ENCODE measurements around the gene AIP. TPM values are rescaled to one million over a fixed set of nuclear protein-coding genes. Genes with fewer than 3 reads are reported as not detected.

Gene AIP
- total RNA-seq, 1 donor from 2014 or later = 82.7 TPM

DNA sequence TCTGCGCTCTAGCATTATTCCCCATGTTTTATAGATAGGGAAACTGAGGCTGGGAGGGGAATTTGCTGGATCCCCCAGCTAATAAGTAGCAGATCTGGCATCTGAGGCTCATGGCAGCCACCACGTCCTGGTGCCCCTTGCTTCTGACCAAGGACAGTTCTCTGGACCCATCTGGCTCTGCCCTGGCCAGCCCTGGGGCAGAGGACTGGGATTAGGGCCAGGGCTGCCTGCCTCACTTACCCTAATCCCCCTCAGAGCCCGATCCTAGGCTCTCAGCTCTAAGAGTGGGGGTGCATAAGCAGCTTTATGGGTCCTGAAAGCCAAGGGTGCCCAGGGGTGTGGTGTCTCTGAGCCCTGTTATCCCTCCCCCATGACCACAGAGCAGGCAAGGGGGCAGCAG, 27.8 kb upstream of the AIP start, which contains the start of gene CABP4:
Gene CABP4, plus strand, starts transcription at position 301 of the 400 bp plus-strand sequence. Its CDS starts 70 bp downstream, at position 371.
- Histone ChIP-seq H3K4me3 (no peak within 1 kb of the TSS), H3K27me3 (no peaks in the 10 kb centered on the region), H3K4me1 (peaks cover 6% of the 10 kb centered on the region), H3K27ac (no peak within 1 kb of the TSS), H3K36me3 (no peaks in the 10 kb centered on the region), H3K9me3 (no peaks in the 10 kb centered on the region)
- DNase-seq (ENCODE audit: extremely low spot score in 2 of 2) = no peak
- intact Hi-C loops (cut with DNase I) = no loop called here
- TF ChIP-seq POLR2AphosphoS5 (IDR thresholded peaks at IDR 0.05; ENCODE audit: insufficient read depth in 1 of 2, low read depth in 1 of 2) = no peak
- TF ChIP-seq, protein P1, sequence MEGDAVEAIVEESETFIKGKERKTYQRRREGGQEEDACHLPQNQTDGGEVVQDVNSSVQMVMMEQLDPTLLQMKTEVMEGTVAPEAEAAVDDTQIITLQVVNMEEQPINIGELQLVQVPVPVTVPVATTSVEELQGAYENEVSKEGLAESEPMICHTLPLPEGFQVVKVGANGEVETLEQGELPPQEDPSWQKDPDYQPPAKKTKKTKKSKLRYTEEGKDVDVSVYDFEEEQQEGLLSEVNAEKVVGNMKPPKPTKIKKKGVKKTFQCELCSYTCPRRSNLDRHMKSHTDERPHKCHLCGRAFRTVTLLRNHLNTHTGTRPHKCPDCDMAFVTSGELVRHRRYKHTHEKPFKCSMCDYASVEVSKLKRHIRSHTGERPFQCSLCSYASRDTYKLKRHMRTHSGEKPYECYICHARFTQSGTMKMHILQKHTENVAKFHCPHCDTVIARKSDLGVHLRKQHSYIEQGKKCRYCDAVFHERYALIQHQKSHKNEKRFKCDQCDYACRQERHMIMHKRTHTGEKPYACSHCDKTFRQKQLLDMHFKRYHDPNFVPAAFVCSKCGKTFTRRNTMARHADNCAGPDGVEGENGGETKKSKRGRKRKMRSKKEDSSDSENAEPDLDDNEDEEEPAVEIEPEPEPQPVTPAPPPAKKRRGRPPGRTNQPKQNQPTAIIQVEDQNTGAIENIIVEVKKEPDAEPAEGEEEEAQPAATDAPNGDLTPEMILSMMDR (IDR thresholded peaks at IDR 0.05) = no peak
- no peak for TF ChIP-seq POLR2A (IDR thresholded peaks at IDR 0.05)

DNA sequence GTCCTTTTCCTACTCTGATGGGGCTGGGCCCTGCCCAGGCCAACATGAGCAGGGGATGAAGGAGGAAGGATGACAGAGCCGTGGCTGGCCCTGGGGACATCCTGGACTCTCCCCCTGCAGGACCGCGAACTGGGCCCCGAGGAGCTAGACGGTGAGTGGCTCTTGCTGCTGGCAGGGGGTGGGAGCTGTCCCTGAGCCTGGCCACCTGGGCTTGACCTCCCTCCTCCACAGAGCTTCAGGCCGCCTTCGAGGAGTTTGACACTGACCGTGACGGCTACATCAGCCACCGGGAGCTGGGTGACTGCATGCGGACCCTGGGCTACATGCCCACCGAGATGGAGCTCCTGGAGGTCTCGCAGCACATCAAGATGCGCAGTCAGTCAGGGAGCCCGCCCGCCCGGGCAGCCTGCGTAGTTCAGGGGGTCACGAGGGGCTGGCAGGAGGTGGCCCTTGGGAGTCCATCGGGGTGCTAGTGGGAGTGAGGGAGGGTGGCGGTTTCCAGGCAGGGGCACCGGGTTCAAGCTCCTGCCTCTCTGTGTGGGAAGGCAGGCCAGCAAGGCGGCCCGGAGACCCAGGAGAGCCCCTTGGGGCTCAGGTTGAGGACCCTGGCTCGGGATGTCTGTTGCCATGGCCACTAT, 26.6 kb upstream of the AIP start:
- TF ChIP-seq POLR2A (IDR thresholded peaks at IDR 0.05) (no peak), POLR2AphosphoS5 (IDR thresholded peaks at IDR 0.05; ENCODE audit: insufficient read depth in 1 of 2, low read depth in 1 of 2) (no peak)
- intact Hi-C loops (cut with DNase I) = no loop called here
- H3K9me3 ChIP-seq = no peaks in the 10 kb centered on the region
- no peak overlapping the region for H3K27ac ChIP-seq
- H3K27me3 ChIP-seq = no peaks in the 10 kb centered on the region
- H3K4me3 ChIP-seq = no peak overlapping the region
- no peaks in the 10 kb centered on the region for H3K36me3 ChIP-seq
- DNase-seq (ENCODE audit: extremely low spot score in 2 of 2) = no peak
- H3K4me1 ChIP-seq = peaks cover 6% of the 10 kb centered on the region

DNA sequence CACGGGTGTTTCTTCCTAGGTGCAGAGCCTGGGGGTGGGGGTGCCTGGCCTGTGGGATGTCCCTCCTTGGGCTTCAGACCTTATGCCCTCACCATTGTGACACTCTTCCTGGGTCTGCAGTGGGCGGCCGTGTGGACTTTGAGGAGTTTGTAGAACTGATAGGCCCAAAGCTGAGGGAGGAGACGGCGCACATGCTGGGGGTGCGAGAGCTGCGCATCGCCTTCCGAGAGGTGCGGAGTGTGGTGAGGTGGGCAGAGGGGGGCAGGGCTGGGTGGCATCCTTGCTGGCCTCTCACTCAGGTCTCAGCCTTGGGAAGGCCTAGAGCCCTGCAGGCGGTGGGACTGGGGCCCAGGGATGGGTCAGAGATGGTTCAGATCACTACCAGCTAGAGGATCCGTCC, 25.4 kb upstream of the AIP start:
- no peaks in the 10 kb centered on the region for H3K9me3 ChIP-seq
- TF ChIP-seq POLR2A (IDR thresholded peaks at IDR 0.05) (no peak), POLR2AphosphoS5 (IDR thresholded peaks at IDR 0.05; ENCODE audit: insufficient read depth in 1 of 2, low read depth in 1 of 2) (no peak)
- TF ChIP-seq, protein P1 (IDR thresholded peaks at IDR 0.05) = no peak
- H3K4me3 ChIP-seq = no peak overlapping the region
- intact Hi-C loops (cut with DNase I) = no loop called here
- H3K27me3 ChIP-seq = no peaks in the 10 kb centered on the region
- H3K36me3 ChIP-seq = no peaks in the 10 kb centered on the region
- H3K4me1 ChIP-seq = peaks cover 3% of the 10 kb centered on the region
- no peak for DNase-seq (ENCODE audit: extremely low spot score in 2 of 2)
- no peak overlapping the region for H3K27ac ChIP-seq

DNA sequence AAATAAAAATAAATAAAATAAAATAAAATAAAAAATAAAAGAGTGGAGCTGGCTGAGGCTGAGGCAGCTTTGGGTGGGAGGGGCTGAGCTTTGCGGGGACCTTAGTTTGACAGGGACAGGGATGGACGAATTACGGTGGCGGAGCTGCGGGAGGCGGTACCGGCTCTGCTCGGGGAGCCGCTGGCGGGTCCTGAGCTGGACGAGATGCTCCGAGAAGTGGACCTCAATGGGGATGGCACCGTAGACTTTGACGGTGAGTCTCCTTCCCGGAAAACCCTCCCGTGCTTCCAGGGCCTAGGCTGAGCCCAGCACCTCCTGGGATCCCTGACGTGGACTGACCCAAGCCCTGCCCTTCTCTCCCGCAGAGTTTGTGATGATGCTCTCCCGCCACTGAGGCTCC, 24.6 kb upstream of the AIP start:
- H3K4me3 ChIP-seq = no peak overlapping the region
- no peaks in the 10 kb centered on the region for H3K36me3 ChIP-seq
- no peaks in the 10 kb centered on the region for H3K9me3 ChIP-seq
- no peak for DNase-seq (ENCODE audit: extremely low spot score in 2 of 2)
- intact Hi-C loops (cut with DNase I) = no loop called here
- TF ChIP-seq POLR2AphosphoS5 (IDR thresholded peaks at IDR 0.05; ENCODE audit: insufficient read depth in 1 of 2, low read depth in 1 of 2) = no peak
- TF ChIP-seq POLR2A (IDR thresholded peaks at IDR 0.05) = no peak
- TF ChIP-seq, protein P1 (IDR thresholded peaks at IDR 0.05) = no peak
- H3K27me3 ChIP-seq = no peaks in the 10 kb centered on the region
- H3K4me1 ChIP-seq = no peaks in the 10 kb centered on the region
- H3K27ac ChIP-seq = no peak overlapping the region

DNA sequence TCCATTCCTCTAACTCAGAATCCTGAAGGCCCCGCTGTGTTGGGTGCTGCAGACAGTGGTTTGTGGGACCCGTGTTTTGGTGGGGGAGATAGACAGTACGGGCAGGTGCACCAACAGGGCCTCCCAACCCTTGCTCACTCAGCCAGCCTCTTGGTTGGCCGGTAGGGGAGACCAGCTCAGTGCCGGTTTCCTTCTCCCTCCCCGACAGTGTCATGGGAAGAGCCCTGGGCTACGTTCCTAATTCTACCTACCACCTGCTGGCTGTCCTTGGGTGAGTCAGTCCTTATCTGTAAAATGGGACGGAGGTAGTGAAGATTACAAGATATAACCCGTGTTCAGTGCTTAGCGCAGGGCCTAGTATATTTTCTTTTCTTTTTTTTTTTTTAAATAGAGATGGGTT, 19.6 kb upstream of the AIP start:
- Histone ChIP-seq H3K36me3 (no peaks in the 10 kb centered on the region), H3K27me3 (no peaks in the 10 kb centered on the region), H3K4me1 (peaks cover 45% of the 10 kb centered on the region), H3K9me3 (no peaks in the 10 kb centered on the region), H3K4me3 (no peak overlapping the region), H3K27ac (peak overlapping the region; percentile 87)
- DNase-seq (ENCODE audit: extremely low spot score in 2 of 2) = no peak
- TF ChIP-seq, protein P1 (IDR thresholded peaks at IDR 0.05) = no peak
- TF ChIP-seq POLR2AphosphoS5 (IDR thresholded peaks at IDR 0.05; ENCODE audit: insufficient read depth in 1 of 2, low read depth in 1 of 2) (no peak), POLR2A (IDR thresholded peaks at IDR 0.05) (no peak)
- intact Hi-C loops (cut with DNase I) = loop anchor here (10.0 kb wide), 1 partner anchor 58 kb away; the partner anchor contains the start of genes PPP1CA and TBC1D10C
